ENCODE data around the gene SDR39U1. TPM values are rescaled to one million over a fixed set of nuclear protein-coding genes. Genes with fewer than 3 reads are reported as not detected.
"Not testable (repeated sequence)": the region's sequence is repeated elsewhere in the genome, so short reads cannot be mapped to it uniquely, and the experiment has no call there.

SDR39U1 gene
- total RNA-seq: 61.6 TPM
- long read RNA-seq, transcript SDR39U1-218 (3 exons, 1,960 nt): minor isoform, 14 of 112 reads
- long read RNA-seq, transcript SDR39U1-205 (2 exons, 648 nt): minor isoform, 9 of 112 reads
- long read RNA-seq, transcript SDR39U1-203 (5 exons, 1,507 nt): major isoform, 22 of 112 reads
- long read RNA-seq, transcript SDR39U1-209 (4 exons, 1,203 nt): minor isoform, 17 of 112 reads
- long read RNA-seq, partial matches to known transcripts: 16 of 112 reads
- long read RNA-seq, other reads (novel, unspliced or antisense): 21 of 112 reads

DNA sequence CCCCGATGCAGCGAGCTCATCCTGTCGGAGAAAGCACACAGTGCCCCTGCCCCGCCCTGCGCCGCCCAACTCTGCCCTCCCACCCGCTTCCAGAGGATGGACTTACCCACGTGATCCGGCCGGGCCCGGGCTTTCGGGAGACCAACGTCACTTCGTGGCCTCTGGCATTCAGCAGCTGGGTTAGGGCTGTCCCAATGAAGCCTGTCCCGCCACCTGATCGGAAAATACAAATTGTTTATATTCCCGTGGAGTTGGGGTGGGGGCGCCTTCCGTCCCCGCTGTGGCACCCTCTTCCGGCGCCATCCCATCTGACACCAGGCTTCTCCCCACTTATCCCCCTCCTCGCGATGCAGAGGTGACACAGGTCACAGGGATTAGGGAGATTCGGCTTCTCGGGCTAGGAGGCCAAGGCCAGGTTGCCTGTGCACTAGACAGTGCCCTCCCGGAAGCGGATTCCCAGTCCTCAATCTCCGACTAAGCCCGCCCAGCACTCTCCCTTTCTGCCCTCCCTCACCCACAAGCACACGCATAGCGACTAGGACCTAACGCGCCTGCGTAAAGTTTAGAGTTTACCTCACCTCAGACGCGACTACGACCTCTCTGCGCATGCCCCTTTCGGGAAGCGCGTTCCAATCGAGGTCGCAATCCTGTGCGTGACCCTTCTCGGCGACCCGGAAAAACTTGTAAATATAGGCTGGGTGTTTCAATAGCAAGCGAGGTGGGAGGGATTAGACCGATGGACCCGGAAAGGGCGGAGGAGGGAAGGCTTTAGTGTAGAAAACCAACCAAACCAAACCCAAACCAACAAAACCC, at the start of gene SDR39U1:
Gene SDR39U1 (minus strand): TSS at position 537 of the 813 bp plus-strand sequence. CDS start 7 bp downstream, at position 530.
- Histone ChIP-seq H3K27me3 (no peaks in the 10 kb centered on the region), H3K27ac (peak within 1 kb of the TSS; percentile 93), H3K4me1 (peaks cover 19% of the 10 kb centered on the region), H3K36me3 (peaks cover 36% of the 10 kb centered on the region), H3K9me3 (no peaks in the 10 kb centered on the region), H3K4me3 (peak within 1 kb of the TSS; percentile 55)
- DNase-seq: peak; percentile 97
- intact Hi-C loops (cut with DNase I): no loop called here
- peak; percentile 95 for ATAC-seq
- TF ChIP-seq, protein P1, sequence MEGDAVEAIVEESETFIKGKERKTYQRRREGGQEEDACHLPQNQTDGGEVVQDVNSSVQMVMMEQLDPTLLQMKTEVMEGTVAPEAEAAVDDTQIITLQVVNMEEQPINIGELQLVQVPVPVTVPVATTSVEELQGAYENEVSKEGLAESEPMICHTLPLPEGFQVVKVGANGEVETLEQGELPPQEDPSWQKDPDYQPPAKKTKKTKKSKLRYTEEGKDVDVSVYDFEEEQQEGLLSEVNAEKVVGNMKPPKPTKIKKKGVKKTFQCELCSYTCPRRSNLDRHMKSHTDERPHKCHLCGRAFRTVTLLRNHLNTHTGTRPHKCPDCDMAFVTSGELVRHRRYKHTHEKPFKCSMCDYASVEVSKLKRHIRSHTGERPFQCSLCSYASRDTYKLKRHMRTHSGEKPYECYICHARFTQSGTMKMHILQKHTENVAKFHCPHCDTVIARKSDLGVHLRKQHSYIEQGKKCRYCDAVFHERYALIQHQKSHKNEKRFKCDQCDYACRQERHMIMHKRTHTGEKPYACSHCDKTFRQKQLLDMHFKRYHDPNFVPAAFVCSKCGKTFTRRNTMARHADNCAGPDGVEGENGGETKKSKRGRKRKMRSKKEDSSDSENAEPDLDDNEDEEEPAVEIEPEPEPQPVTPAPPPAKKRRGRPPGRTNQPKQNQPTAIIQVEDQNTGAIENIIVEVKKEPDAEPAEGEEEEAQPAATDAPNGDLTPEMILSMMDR (IDR thresholded peaks at IDR 0.05): no peak

GRCh38 chr14:24491586-24492408, 49.2 kb upstream of the SDR39U1 start:
- H3K4me1 ChIP-seq; H3K27me3 ChIP-seq; ATAC-seq; intact Hi-C loops (cut with DNase I); H3K9me3 ChIP-seq; H3K4me3 ChIP-seq; H3K36me3 ChIP-seq; H3K27ac ChIP-seq; DNase-seq: not testable (repeated sequence)

- no peaks in the 10 kb centered on the region for H3K36me3 ChIP-seq
- no peaks in the 10 kb centered on the region for H3K9me3 ChIP-seq
- H3K4me1 ChIP-seq: no peaks in the 10 kb centered on the region
- intact Hi-C loops (cut with DNase I): no loop called here
- no peak for DNase-seq
- ATAC-seq: peak; percentile 19
- no peak overlapping the region for H3K4me3 ChIP-seq
- H3K27ac ChIP-seq: no peak overlapping the region
- TF ChIP-seq, protein P1 (IDR thresholded peaks at IDR 0.05): no peak
- H3K27me3 ChIP-seq: no peaks in the 10 kb centered on the region
These were observed 41.2 kb upstream of the SDR39U1 start for GRCh38 chr14:24483604-24484252.

- H3K9me3 ChIP-seq; DNase-seq; H3K4me3 ChIP-seq; H3K36me3 ChIP-seq; H3K27me3 ChIP-seq; H3K4me1 ChIP-seq; intact Hi-C loops (cut with DNase I); H3K27ac ChIP-seq: not testable (repeated sequence)
- ATAC-seq: peak; percentile 58
These were observed 40.2 kb upstream of the SDR39U1 start for GRCh38 chr14:24482699-24483303.

DNA sequence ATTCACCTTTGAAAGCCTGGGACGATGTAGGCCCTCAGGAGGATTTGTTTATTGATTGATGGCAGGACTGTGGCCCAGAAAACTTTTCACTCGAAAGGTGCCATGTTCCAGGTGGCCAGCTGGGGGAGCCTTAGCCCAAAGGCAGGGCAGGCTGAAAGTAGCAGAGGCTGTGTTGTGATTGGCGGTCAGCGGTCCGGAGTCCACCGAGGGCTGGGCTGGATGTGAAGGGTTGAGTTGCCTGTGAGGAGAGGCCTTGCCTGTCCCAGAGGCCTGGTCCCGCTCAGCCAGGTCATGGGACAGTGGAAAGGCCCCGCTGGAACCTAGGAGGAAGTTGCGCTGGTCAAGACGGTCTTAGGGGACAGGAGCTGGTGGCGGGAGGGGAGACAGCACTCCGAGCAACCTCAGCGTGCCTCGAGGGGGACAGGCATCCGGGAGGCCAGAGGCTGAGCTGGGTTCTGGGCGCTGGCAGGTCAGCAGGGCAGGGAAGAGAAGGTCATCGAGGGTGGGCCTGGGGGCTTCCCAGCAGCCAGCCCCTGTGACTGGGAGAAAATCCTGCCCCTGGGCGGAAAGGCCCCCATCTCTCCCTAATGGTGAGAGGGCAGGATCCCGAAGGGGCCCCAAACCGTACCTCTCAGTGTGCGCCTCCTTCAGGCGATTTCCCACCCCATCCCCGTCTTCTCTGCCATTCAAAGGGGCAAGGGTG, 39.2 kb upstream of the SDR39U1 start:
- TF ChIP-seq, protein P1 (IDR thresholded peaks at IDR 0.05): peak; percentile 48
- H3K36me3 ChIP-seq: no peaks in the 10 kb centered on the region
- no peaks in the 10 kb centered on the region for H3K4me1 ChIP-seq
- no peaks in the 10 kb centered on the region for H3K27me3 ChIP-seq
- no peak overlapping the region for H3K4me3 ChIP-seq
- intact Hi-C loops (cut with DNase I): no loop called here
- ATAC-seq (peak; percentile 89), DNase-seq (peak; percentile 69)
- no peaks in the 10 kb centered on the region for H3K9me3 ChIP-seq
- no peak overlapping the region for H3K27ac ChIP-seq

DNA sequence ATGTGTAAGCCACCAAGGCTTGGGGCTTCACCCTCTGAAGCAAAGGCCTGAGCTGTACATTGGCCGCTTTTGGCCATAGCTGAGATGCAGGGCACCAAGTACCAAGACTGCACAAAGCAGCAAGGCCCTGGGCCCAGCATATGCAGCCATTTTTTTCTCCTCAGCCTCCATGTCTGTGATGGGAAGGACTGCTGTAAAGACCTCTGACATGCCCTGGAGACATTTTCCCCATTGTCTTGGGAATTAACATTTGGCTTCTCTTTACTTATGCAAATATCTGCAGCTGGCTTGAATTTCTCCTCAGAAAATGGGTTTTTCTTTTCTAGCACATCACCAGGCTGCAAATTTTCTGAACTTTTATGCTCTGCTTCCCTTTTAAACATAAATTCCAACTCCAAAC, 37.4 kb upstream of the SDR39U1 start:
- H3K9me3 ChIP-seq; H3K4me3 ChIP-seq; H3K27me3 ChIP-seq; H3K27ac ChIP-seq; DNase-seq; H3K36me3 ChIP-seq; intact Hi-C loops (cut with DNase I); ATAC-seq; H3K4me1 ChIP-seq: not testable (repeated sequence)
